GM19240 (cell line): ENCODE data around the gene ANXA1.

Source experiments
- DNase-seq: peaks from one replicate; pipeline ENCODE4 v3.0.0; 2011; ENCODE audit warnings: low spot score; ENCODE audit not compliant: insufficient read length

Gene ANXA1

DNA sequence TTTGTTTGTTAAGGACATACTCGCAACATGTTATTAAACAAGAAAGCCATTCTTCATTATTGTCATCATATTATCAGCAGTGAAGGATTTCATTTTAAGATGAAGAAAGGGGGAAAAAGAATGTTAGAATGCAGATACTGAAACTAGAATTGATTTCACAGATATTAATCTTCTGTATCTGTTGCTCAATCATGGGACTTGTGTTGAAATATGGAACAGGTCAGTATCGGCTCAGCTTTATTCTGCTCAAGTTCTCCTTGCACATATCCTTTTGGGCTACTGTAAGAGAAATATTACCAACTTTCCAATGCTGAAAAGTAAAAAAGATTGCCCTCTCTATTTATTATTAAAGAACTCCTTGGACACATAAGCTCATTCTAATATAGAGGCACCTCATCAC, 13.8 kb upstream of the ANXA1 start:
- no peak for DNase-seq

- no peak for DNase-seq
Observed at GRCh38 chr9:73138516-73138915, 13.1 kb upstream of the ANXA1 start.

- no peak for DNase-seq
Observed at GRCh38 chr9:73141282-73141681, 10.4 kb upstream of the ANXA1 start.

GRCh38 chr9:73143711-73144328, 7.8 kb upstream of the ANXA1 start:
- no peak for DNase-seq

DNA sequence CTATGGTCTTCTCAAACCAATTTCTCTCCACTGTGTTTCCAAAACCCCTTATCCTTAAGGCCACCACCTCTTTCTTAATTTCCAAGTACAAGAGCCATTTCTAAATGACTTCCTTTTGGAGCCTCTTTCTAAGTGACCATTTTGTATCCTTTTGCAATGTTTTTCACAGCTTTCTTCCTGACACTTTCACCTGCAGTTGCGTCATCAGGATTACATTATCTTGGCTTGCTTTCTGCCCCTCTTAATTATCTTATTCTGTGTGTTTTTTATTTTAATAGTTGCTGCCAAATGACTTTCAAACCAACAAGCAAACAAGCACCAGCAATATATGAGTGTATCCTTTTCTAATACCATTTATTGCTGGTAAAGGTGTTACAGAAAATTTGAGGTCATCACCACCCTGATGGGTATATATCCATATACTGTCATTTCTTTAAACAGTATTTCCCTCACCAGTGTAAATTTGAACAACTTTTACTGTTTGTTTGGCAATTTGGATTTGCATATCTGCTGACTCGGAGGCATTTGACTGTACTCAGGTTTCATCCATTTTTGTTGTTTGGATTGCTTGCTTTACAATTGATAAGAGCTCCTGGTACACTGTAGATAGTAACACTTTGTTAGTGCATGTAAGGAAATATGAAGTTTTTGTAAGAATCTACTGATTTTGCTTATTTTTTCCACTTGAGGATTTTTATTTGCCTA, 5.4 kb upstream of the ANXA1 start:
- no peak for DNase-seq

GRCh38 chr9:73148447-73148937, 3.2 kb upstream of the ANXA1 start:
- no peak for DNase-seq

- DNase-seq, result no peak
Observed at GRCh38 chr9:73149371-73150067, 2.1 kb upstream of the ANXA1 start.

- DNase-seq, result no peak
Observed at GRCh38 chr9:73152543-73152844, 829 bp downstream of the ANXA1 start.

GRCh38 chr9:73152953-73153352, 1.3 kb downstream of the ANXA1 start:
- DNase-seq, result no peak

- no peak for DNase-seq
Observed at GRCh38 chr9:73153793-73154227, 2.1 kb downstream of the ANXA1 start.

DNA sequence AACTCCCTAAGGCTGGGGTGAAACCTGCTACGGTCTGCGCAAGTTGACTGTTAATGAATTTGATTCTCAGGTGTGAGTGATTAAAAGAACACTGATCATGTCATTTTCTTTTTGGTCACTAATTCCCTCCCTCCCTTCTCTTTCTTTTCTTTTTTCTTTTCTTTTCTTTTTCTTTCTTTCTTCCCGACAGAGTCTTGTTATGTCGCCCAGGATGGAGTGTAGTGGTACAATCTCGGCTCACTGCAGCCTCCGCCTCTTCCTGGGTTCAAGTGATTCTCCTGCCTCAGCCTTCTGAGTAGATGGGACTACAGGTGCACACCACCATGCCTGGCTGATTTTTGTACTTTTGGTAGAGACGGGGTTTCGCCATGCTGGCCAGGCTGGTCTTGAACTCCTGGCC, 2.6 kb downstream of the ANXA1 start:
- DNase-seq, result no peak

DNA sequence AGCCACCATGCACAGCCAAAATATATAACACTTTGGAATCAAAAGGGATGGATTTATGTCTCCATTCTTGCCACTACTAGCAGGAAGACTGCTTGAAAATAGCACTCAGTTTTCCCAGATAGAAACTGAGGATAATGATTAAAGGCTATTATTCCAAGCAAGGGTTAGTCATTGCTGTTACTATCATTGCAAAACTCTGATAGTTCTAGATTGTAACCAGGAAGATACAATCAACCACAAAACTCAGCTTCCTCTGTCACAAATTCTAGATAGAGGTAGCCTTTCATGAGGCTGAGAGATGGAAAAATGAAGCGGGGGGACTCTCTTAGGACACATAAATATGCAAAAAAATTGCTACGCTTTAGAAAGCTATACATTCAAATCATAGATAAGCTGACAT, 3.1 kb downstream of the ANXA1 start:
- DNase-seq, result no peak

GRCh38 chr9:73155377-73155776, 3.7 kb downstream of the ANXA1 start:
- no peak for DNase-seq

- no peak for DNase-seq
Observed at GRCh38 chr9:73155968-73156864, 4.6 kb downstream of the ANXA1 start.

DNA sequence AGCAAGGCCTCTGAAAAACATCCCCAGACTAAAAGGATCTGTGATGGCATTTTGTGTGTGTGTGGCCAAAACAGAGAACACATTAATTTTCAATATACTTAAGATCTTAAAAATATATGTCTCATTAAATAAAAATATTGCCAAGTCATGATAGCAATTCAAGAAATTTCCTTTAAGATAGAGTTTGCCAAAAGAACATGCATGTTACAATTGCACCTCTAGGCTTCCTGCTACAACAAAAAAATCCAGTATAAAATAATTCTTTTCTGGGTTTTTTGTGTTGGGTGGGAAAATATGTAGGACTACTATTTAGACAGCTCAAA, 5.2 kb downstream of the ANXA1 start:
- DNase-seq, result no peak

DNA sequence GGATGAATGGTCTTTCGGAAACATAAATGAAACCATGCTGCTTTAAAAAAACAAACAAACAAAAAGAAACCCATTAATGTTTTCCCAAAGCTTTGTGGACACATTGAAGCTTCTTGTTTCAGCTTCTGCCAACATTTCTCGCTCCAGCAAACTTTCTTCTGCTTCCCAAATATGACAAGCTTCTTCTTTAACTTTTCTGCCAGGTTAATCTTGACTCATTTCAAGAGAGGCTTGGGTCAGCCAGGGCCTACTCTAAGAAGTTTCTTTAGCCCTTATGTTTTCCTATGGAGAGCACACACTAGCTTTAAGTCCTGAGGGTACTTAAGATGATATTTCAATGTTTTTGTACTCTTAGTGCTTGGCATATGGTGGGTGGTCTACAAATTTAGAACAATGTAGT, 6.1 kb downstream of the ANXA1 start:
- no peak for DNase-seq

DNA sequence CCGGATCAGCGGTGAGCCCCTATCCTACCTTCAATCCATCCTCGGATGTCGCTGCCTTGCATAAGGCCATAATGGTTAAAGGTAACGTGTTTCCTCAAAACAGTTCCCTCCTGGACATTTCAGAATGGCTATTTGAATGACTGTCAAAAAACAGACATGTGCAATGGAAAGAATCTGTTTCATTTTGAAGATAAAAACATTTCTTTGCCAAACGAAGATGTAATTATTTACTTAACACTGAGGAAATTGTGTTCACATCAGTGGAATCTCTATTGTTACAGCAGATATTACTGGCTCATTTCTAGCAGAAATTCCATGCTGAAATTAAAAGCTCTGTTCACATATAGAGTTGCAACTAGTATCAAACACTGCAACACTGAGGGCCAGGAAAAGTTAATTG, 7.1 kb downstream of the ANXA1 start:
- no peak for DNase-seq

DNA sequence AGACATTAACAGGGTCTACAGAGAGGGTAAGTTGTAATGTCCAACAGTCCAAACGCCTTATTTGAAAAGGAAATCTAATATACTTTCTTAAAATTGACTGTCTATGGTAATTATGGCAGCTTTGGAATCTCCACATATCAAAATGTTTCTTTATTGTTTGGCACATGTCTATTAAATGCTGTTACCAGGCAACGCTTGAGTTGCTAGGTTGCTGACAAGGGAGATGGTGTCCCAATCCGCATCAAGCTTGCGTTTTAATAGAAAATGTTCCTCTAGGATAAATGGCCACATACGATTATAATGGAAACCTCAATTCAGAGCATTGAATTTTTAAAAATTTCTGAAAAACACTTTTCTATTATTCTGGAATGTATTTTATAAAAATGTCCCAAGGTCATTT, 9.2 kb downstream of the ANXA1 start:
- DNase-seq, result no peak

DNA sequence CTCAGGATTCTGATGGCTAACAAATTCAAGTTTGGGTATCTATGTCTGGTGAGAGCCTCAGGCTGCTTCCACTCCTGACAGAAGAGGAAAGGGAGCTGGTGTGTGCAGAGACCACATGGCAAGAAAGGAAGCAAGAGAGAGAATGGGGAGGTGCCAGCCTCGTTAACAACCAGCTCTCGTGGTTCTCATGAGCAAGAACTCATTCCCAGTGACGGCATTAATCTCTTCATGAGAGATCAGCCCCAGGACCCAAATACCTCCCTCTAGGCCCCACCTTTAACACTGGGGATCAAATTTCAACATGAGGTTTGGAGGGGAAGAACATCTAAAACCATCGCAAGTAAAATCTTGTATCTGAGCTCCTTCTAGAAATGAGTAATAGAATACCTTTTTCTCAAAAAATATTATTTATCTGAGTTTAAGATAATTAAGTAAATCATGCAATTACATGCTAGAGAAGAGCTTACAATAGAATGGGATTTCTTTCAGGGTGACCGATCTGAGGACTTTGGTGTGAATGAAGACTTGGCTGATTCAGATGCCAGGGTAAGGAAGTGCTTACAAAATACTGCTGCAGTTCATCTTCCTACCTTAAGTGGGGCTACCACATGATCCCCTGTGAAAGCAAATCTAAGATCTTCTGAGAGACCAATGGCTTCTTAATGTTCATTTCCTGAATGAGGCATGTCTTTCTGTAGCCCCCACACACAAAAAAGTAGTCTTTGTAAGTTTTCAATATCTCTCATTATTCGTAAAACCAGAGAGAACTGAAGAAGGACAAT, 11.5 kb downstream of the ANXA1 start:
- no peak for DNase-seq

DNA sequence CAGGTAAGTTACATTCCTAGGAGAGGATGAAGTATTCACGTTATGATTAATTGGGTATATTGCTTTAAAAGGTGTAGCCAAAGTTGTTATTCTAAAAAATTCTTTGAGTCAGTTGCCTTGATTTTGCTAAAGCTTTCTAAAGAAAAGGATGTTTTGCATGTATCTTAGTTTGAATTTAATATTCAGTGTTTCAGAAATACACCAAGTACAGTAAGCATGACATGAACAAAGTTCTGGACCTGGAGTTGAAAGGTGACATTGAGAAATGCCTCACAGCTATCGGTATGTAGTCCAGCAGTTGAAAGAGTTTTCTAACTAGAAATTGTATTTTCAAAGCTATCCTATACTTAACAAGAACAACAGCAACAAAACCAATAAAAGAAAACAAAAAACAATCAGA, 14.2 kb downstream of the ANXA1 start:
- no peak for DNase-seq

DNA sequence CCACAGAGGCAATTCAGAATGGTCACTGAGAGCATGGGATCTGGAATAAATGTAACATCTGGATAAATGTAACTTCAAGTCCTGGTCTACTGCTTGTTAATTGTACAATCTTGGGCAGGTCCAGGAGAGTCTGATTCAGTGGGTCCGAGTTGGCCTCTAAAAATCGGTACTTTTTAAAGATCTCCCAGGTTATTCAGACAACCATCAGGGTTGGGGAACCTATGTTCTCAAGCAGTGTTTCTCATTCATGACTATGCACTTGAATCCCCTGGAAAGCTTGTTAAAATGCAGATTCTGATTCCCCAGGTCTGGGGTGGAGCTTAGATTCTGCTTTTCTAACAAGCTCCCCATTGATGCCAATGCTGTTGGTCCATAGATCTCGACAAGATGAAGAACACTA, 14.8 kb downstream of the ANXA1 start:
- no peak for DNase-seq
